Fibroblast of the aortic adventitia (primary cell): ENCODE measurements around the gene PLCH1. TPM values are rescaled to one million over a fixed set of nuclear protein-coding genes. Genes with fewer than 3 reads are reported as not detected.

Experiments
- DNase-seq: peaks from one replicate; pipeline ENCODE4 v3.0.0-alpha.2; 2010; ENCODE audit warnings: low read depth
- H3K4me3 ChIP-seq: 2 replicates; pipeline ENCODE4 v1.5.1; 2011; ENCODE audit warnings: low read depth, mild to moderate bottlenecking, control low read depth, low read length, moderate library complexity
- CTCF ChIP-seq: IDR thresholded peaks from 2 replicates; pipeline ENCODE4 v1.5.1; 2011; ENCODE audit warnings: mild to moderate bottlenecking, low read length, control low read depth, inconsistent platforms; ENCODE audit not compliant: insufficient read depth
- total RNA-seq: library from RNA; depleted of rRNA; stranded (reverse); fragments of >200 nt; gene quantifications from 2 replicates; pipeline ENCODE4 v1.2.3, GENCODE V29; 2012; ENCODE audit warnings: low replicate concordance

PLCH1 gene
- total RNA-seq, 1 donor = 0.09 TPM

- no peak overlapping the region for H3K4me3 ChIP-seq
- no peak for DNase-seq
- TF ChIP-seq CTCF = no peak
Observed at GRCh38 chr3:155690921-155691320, 54.0 kb downstream of the PLCH1 start.

- H3K4me3 ChIP-seq = no peak overlapping the region
- TF ChIP-seq CTCF = no peak
- DNase-seq = no peak
Observed at GRCh38 chr3:155688481-155688880, 56.4 kb downstream of the PLCH1 start.

- H3K4me3 ChIP-seq = no peak overlapping the region
- no peak for TF ChIP-seq CTCF
- DNase-seq = no peak
Observed at GRCh38 chr3:155683344-155683720, 61.5 kb downstream of the PLCH1 start.

- no peak for DNase-seq
- no peak for TF ChIP-seq CTCF
- H3K4me3 ChIP-seq = no peak overlapping the region
Observed at GRCh38 chr3:155682426-155683343, 62.2 kb downstream of the PLCH1 start.

- H3K4me3 ChIP-seq = peak overlapping the region; percentile 45
- no peak for TF ChIP-seq CTCF
- DNase-seq = peak; percentile 60
Observed at GRCh38 chr3:155676252-155676981, 68.5 kb downstream of the PLCH1 start.

GRCh38 chr3:155675094-155675493, 69.8 kb downstream of the PLCH1 start:
- H3K4me3 ChIP-seq = no peak overlapping the region
- TF ChIP-seq CTCF = no peak
- no peak for DNase-seq
